ENCODE data around the gene EPHB3.

DNA sequence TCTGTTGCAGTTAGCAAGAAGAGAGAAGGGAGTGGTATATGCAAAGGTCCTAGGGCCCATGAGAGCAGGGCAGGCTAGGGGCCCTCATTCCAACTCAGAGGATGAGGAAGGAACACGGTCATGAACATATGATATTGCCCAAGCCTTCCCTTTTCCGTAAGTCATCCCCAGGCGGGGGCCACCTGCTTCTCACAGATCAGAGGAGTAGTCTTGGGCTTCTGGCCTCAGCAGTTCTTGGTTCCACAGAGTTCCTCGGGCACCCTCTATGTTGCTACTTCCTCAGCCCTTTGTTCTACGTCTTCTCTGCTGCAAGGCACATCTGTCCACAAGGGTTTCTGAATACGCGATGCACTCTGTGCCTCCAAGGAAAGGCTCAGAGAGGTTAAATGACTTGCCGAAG lies 25.3 kb downstream of the EPHB3 start:
- TF ChIP-seq, protein P1, sequence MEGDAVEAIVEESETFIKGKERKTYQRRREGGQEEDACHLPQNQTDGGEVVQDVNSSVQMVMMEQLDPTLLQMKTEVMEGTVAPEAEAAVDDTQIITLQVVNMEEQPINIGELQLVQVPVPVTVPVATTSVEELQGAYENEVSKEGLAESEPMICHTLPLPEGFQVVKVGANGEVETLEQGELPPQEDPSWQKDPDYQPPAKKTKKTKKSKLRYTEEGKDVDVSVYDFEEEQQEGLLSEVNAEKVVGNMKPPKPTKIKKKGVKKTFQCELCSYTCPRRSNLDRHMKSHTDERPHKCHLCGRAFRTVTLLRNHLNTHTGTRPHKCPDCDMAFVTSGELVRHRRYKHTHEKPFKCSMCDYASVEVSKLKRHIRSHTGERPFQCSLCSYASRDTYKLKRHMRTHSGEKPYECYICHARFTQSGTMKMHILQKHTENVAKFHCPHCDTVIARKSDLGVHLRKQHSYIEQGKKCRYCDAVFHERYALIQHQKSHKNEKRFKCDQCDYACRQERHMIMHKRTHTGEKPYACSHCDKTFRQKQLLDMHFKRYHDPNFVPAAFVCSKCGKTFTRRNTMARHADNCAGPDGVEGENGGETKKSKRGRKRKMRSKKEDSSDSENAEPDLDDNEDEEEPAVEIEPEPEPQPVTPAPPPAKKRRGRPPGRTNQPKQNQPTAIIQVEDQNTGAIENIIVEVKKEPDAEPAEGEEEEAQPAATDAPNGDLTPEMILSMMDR (IDR thresholded peaks at IDR 0.05; ENCODE audit: low read depth, low read length, missing input control) = no peak
- no peak for TF ChIP-seq EGR1 (IDR thresholded peaks at IDR 0.05; ENCODE audit: low read depth in 2 of 2)
- TF ChIP-seq, protein P2, sequence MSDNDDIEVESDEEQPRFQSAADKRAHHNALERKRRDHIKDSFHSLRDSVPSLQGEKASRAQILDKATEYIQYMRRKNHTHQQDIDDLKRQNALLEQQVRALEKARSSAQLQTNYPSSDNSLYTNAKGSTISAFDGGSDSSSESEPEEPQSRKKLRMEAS (IDR thresholded peaks at IDR 0.05) = no peak
- no peak for TF ChIP-seq TAF1 (conservative IDR thresholded peaks at IDR 0.05)
- TF ChIP-seq YY1 (IDR thresholded peaks at IDR 0.05) = no peak
- no peak for TF ChIP-seq FOXA1 (IDR thresholded peaks at IDR 0.05)
